RKO (cell line): Measurements from ENCODE around the gene TNRC6C.
"Not testable (repeated sequence)": the region's sequence is repeated elsewhere in the genome, so short reads cannot be mapped to it uniquely, and the experiment has no call there.

Experiments used
- DNase-seq: peaks from one replicate; pipeline ENCODE4 v3.0.0-alpha.2; 2016; ENCODE audit warnings: low spot score

The TNRC6C gene

GRCh38 chr17:78127239-78127887 is 168.9 kb downstream of the TNRC6C start:
- peak; percentile 76 for DNase-seq

- peak; percentile 38 for DNase-seq
These were observed 169.5 kb downstream of the TNRC6C start for GRCh38 chr17:78127888-78128550.

GRCh38 chr17:78128551-78129350 is 170.2 kb downstream of the TNRC6C start, which contains the start of gene TMC6:
Gene TMC6 (minus strand): TSS chr17:78128755. CDS start chr17:78126832, 1,923 bp downstream.
- DNase-seq: peak; percentile 65

- DNase-seq: no peak
These were observed 171.0 kb downstream of the TNRC6C start for GRCh38 chr17:78129351-78130089.

GRCh38 chr17:78130090-78130436 is 171.6 kb downstream of the TNRC6C start:
- no peak for DNase-seq

GRCh38 chr17:78130437-78131101 is 172.1 kb downstream of the TNRC6C start, which contains the start of gene TMC8:
Gene TMC8 (plus strand): TSS chr17:78130771. CDS start chr17:78131589, 818 bp downstream.
- no peak for DNase-seq

- DNase-seq: no peak
These were observed 172.9 kb downstream of the TNRC6C start for GRCh38 chr17:78131172-78132083.

- DNase-seq: no peak
These were observed 173.7 kb downstream of the TNRC6C start for GRCh38 chr17:78132084-78132676.

- DNase-seq: no peak
These were observed 174.3 kb downstream of the TNRC6C start for GRCh38 chr17:78132767-78133178.

GRCh38 chr17:78133179-78133951 is 174.9 kb downstream of the TNRC6C start:
- DNase-seq: no peak

GRCh38 chr17:78133971-78134898 is 175.7 kb downstream of the TNRC6C start:
- peak; percentile 37 for DNase-seq

GRCh38 chr17:78134899-78135385 is 176.4 kb downstream of the TNRC6C start:
- DNase-seq: no peak

- no peak for DNase-seq
These were observed 177.5 kb downstream of the TNRC6C start for GRCh38 chr17:78135858-78136500.

GRCh38 chr17:78137392-78138203 is 179.1 kb downstream of the TNRC6C start:
- no peak for DNase-seq

GRCh38 chr17:78138204-78139060 is 179.9 kb downstream of the TNRC6C start:
- DNase-seq: no peak

GRCh38 chr17:78139861-78140168 is 181.3 kb downstream of the TNRC6C start:
- DNase-seq: not testable (repeated sequence)
